ENCODE data around the gene TUBB2B. TPM values are rescaled to one million over a fixed set of nuclear protein-coding genes. Genes with fewer than 3 reads are reported as not detected.

TUBB2B gene
- total RNA-seq, 1 experiment from 2014 or later, result 31.6 TPM

GRCh38 chr6:3237761-3238662, 10.6 kb upstream of the TUBB2B start:
- no peak for DNase-seq (ENCODE audit: low spot score)
- in situ Hi-C loops (cut with HindIII; ENCODE audit: low sequenced_read_pairs), result no loop called here

GRCh38 chr6:3236005-3236404, 8.6 kb upstream of the TUBB2B start:
- DNase-seq (ENCODE audit: low spot score), result no peak
- in situ Hi-C loops (cut with HindIII; ENCODE audit: low sequenced_read_pairs), result no loop called here

GRCh38 chr6:3235486-3235885, 8.0 kb upstream of the TUBB2B start:
- in situ Hi-C loops (cut with HindIII; ENCODE audit: low sequenced_read_pairs), result no loop called here
- no peak for DNase-seq (ENCODE audit: low spot score)

GRCh38 chr6:3233904-3234303, 6.5 kb upstream of the TUBB2B start:
- in situ Hi-C loops (cut with HindIII; ENCODE audit: low sequenced_read_pairs), result no loop called here
- DNase-seq (ENCODE audit: low spot score), result no peak

- in situ Hi-C loops (cut with HindIII; ENCODE audit: low sequenced_read_pairs), result no loop called here
- peak; percentile 61 for DNase-seq (ENCODE audit: low spot score)
These were observed 5.9 kb upstream of the TUBB2B start for GRCh38 chr6:3233321-3233720.

- peak; percentile 74 for DNase-seq (ENCODE audit: low spot score)
- in situ Hi-C loops (cut with HindIII; ENCODE audit: low sequenced_read_pairs), result no loop called here
These were observed 4.8 kb upstream of the TUBB2B start for GRCh38 chr6:3232017-3232945.

GRCh38 chr6:3231247-3232016, 4.0 kb upstream of the TUBB2B start:
- in situ Hi-C loops (cut with HindIII; ENCODE audit: low sequenced_read_pairs), result no loop called here
- peak; percentile 94 for DNase-seq (ENCODE audit: low spot score)

GRCh38 chr6:3230900-3231246, 3.4 kb upstream of the TUBB2B start:
- in situ Hi-C loops (cut with HindIII; ENCODE audit: low sequenced_read_pairs), result no loop called here
- DNase-seq (ENCODE audit: low spot score), result peak; percentile 91

- no peak for DNase-seq (ENCODE audit: low spot score)
These were observed 2.9 kb upstream of the TUBB2B start for GRCh38 chr6:3230256-3230882.

GRCh38 chr6:3229566-3230178, 2.2 kb upstream of the TUBB2B start:
- DNase-seq (ENCODE audit: low spot score), result peak; percentile 52
- in situ Hi-C loops (cut with HindIII; ENCODE audit: low sequenced_read_pairs), result no loop called here

More at GRCh38 chr6:3230256-3230882, 2.9 kb upstream of the TUBB2B start:
- in situ Hi-C loops (cut with HindIII; ENCODE audit: low sequenced_read_pairs), result no loop called here

GRCh38 chr6:3228771-3229565, 1.5 kb upstream of the TUBB2B start:
- in situ Hi-C loops (cut with HindIII; ENCODE audit: low sequenced_read_pairs), result no loop called here
- DNase-seq (ENCODE audit: low spot score), result no peak

GRCh38 chr6:3228046-3228671, 706 bp upstream of the TUBB2B start:
- in situ Hi-C loops (cut with HindIII; ENCODE audit: low sequenced_read_pairs), result no loop called here
- DNase-seq (ENCODE audit: low spot score), result no peak

- DNase-seq (ENCODE audit: low spot score), result no peak
- in situ Hi-C loops (cut with HindIII; ENCODE audit: low sequenced_read_pairs), result no loop called here
These were observed 731 bp downstream of the TUBB2B start for GRCh38 chr6:3226481-3227362.

- in situ Hi-C loops (cut with HindIII; ENCODE audit: low sequenced_read_pairs), result no loop called here
- DNase-seq (ENCODE audit: low spot score), result no peak
These were observed 1.4 kb downstream of the TUBB2B start for GRCh38 chr6:3226042-3226441.

GRCh38 chr6:3222506-3223038, 4.9 kb downstream of the TUBB2B start:
- no peak for DNase-seq (ENCODE audit: low spot score)
- in situ Hi-C loops (cut with HindIII; ENCODE audit: low sequenced_read_pairs), result no loop called here

- no peak for DNase-seq (ENCODE audit: low spot score)
- in situ Hi-C loops (cut with HindIII; ENCODE audit: low sequenced_read_pairs), result no loop called here
These were observed 5.9 kb downstream of the TUBB2B start for GRCh38 chr6:3221578-3221977.
